Upper lobe of right lung (tissue), 1 donor: ENCODE results near the gene ZNF407. TPM values are rescaled to one million over a fixed set of nuclear protein-coding genes. Genes with fewer than 3 reads are reported as not detected.

Source experiments
- ATAC-seq: fragments of 200-7000 bp; cut with Tn5 transposase; one replicate; pipeline ENCODE4 v1.9.1; 2020; ENCODE audit warnings: mild to moderate bottlenecking, moderate library complexity
- DNase-seq: peaks from one replicate; pipeline ENCODE4 v3.0.0-alpha.2; 2020
- H3K27ac ChIP-seq: fragments of 200-600 bp; one replicate; pipeline ENCODE4 v1.8.0; 2022
- H3K27me3 ChIP-seq: fragments of 200-600 bp; one replicate; pipeline ENCODE4 v1.8.0; 2022; ENCODE audit warnings: mild to moderate bottlenecking
- H3K36me3 ChIP-seq: fragments of 200-600 bp; one replicate; pipeline ENCODE4 v1.8.0; 2022
- H3K4me1 ChIP-seq: fragments of 200-600 bp; one replicate; pipeline ENCODE4 v1.8.0; 2022
- H3K4me3 ChIP-seq: fragments of 200-600 bp; one replicate; pipeline ENCODE4 v1.8.0; 2022; ENCODE audit warnings: mild to moderate bottlenecking
- H3K9me3 ChIP-seq: fragments of 200-600 bp; one replicate; pipeline ENCODE4 v1.8.0; 2022
- CTCF ChIP-seq: fragments of 200-600 bp; IDR thresholded peaks from one replicate; pipeline ENCODE4 v1.8.0; 2022; ENCODE audit warnings: antibody characterized with exemption
- intact Hi-C: fragments of 100-400 bp; cut with DNase I; formaldehyde crosslinking; loops from one replicate; pipeline ENCODE4 v1.11.0; 2022
- total RNA-seq: library from RNA; stranded (reverse); fragmentation: NEBNext Ultra II Directional; extraction: Animal tissue kit (Norgen Biotek cat#: 25700); gene quantifications from one replicate; pipeline ENCODE4 v1.2.1, GENCODE V29; 2021
- donor health status: DM: no; HTN: yes; CAD: no; lungs with severe emphysema.

The ZNF407 gene
- total RNA-seq, 1 donor from 2014 or later, result 18.4 TPM

GRCh38 chr18:74868461-74868860 lies 270.8 kb downstream of the ZNF407 start:
- H3K4me3 ChIP-seq, result no peak overlapping the region
- H3K9me3 ChIP-seq, result no peaks in the 10 kb centered on the region
- H3K36me3 ChIP-seq, result no peaks in the 10 kb centered on the region
- intact Hi-C loops, result no loop called here
- no peak overlapping the region for H3K27ac ChIP-seq
- no peak for TF ChIP-seq CTCF
- ATAC-seq, result no peak
- H3K27me3 ChIP-seq, result no peaks in the 10 kb centered on the region
- H3K4me1 ChIP-seq, result no peaks in the 10 kb centered on the region
- no peak for DNase-seq

GRCh38 chr18:74869904-74870863 lies 272.5 kb downstream of the ZNF407 start:
- DNase-seq (no peak), ATAC-seq (no peak)
- TF ChIP-seq CTCF, result no peak

GRCh38 chr18:74870950-74871349 lies 273.3 kb downstream of the ZNF407 start:
- intact Hi-C loops, result no loop called here
- DNase-seq (no peak), ATAC-seq (no peak)
- H3K4me1 ChIP-seq, result no peaks in the 10 kb centered on the region
- TF ChIP-seq CTCF, result no peak
- no peak overlapping the region for H3K4me3 ChIP-seq
- no peaks in the 10 kb centered on the region for H3K36me3 ChIP-seq
- no peaks in the 10 kb centered on the region for H3K9me3 ChIP-seq
- H3K27ac ChIP-seq, result no peak overlapping the region
- H3K27me3 ChIP-seq, result no peaks in the 10 kb centered on the region

More at GRCh38 chr18:74869904-74870863, 272.5 kb downstream of the ZNF407 start:
- intact Hi-C loops, result no loop called here
- H3K27me3 ChIP-seq, result no peaks in the 10 kb centered on the region
- H3K9me3 ChIP-seq, result no peaks in the 10 kb centered on the region
- no peaks in the 10 kb centered on the region for H3K4me1 ChIP-seq
- no peak overlapping the region for H3K27ac ChIP-seq
- H3K4me3 ChIP-seq, result no peak overlapping the region
- H3K36me3 ChIP-seq, result no peaks in the 10 kb centered on the region

- ATAC-seq (no peak), DNase-seq (no peak)
- intact Hi-C loops, result no loop called here
- H3K36me3 ChIP-seq, result no peaks in the 10 kb centered on the region
- H3K4me3 ChIP-seq, result no peak overlapping the region
- H3K27ac ChIP-seq, result no peak overlapping the region
- H3K4me1 ChIP-seq, result no peaks in the 10 kb centered on the region
- H3K9me3 ChIP-seq, result no peaks in the 10 kb centered on the region
- H3K27me3 ChIP-seq, result no peaks in the 10 kb centered on the region
- TF ChIP-seq CTCF, result no peak
Observed at GRCh38 chr18:74873629-74874028, 276.0 kb downstream of the ZNF407 start.

- intact Hi-C loops, result no loop called here
- Histone ChIP-seq H3K36me3 (no peaks in the 10 kb centered on the region), H3K27ac (no peak overlapping the region), H3K9me3 (no peaks in the 10 kb centered on the region), H3K4me3 (no peak overlapping the region), H3K4me1 (no peaks in the 10 kb centered on the region), H3K27me3 (no peaks in the 10 kb centered on the region)
- ATAC-seq, result no peak
- no peak for TF ChIP-seq CTCF
- DNase-seq, result no peak
Observed at GRCh38 chr18:74874351-74874750, 276.7 kb downstream of the ZNF407 start.
